Tibial artery (tissue), 4 donors: ENCODE measurements around the gene SORCS2.

Experiments used
- DNase-seq, 2 donors: peaks; one replicate each; pipeline ENCODE4 v3.0.0-alpha.2; 2019
- H3K27ac ChIP-seq, 2 donors: fragments of 200-600 bp; sonication (generic) in 1 of 2; 1 replicate in 1 of 2; 2 replicates in 1 of 2; pipeline ENCODE4 v1.5.1; 2018 to 2019; ENCODE audit warnings: mild to moderate bottlenecking in 1 of 2
- H3K27me3 ChIP-seq, 2 donors: fragments of 200-600 bp; sonication (generic) in 1 of 2; one replicate each; pipeline versions ENCODE4 v1.5.1 to v1.6.0; 2016 to 2019
- H3K36me3 ChIP-seq, 3 donors: fragments of 200-600 bp; sonication (generic) in 2 of 3; one replicate each; pipeline ENCODE4 v1.5.1; 2016 to 2019; ENCODE audit warnings: mild to moderate bottlenecking in 2 of 3
- H3K4me1 ChIP-seq, 4 donors: fragments of 200-600 bp; sonication (generic) in 2 of 4; 1 replicate in 3 of 4; 2 replicates in 1 of 4; pipeline ENCODE4 v1.5.1; 2016 to 2019
- H3K4me3 ChIP-seq, 2 donors: fragments of 200-600 bp; sonication (generic) in 1 of 2; 1 replicate in 1 of 2; 2 replicates in 1 of 2; pipeline ENCODE4 v1.5.1; 2018 to 2019; ENCODE audit warnings: mild to moderate bottlenecking in 2 of 2
- H3K9me3 ChIP-seq, 3 donors: fragments of 200-600 bp; sonication (generic) in 1 of 3; one replicate each; pipeline ENCODE4 v1.5.1; 2016 to 2019
- intact Hi-C: fragments of 100-400 bp; cut with DNase I; formaldehyde crosslinking; loops from one replicate; pipeline ENCODE4 v1.15.0; 2023; ENCODE audit warnings: low total_unique reads
- TF ChIP-seq, protein P1 (sequence below), 2 experiments: fragments of 200-600 bp in 1 of 2; fragments of 450-650 bp in 1 of 2; IDR thresholded peaks; one replicate each; pipeline ENCODE4 v1.5.1; 2017 to 2019; ENCODE audit warnings: antibody characterized with exemption in 2 of 2, mild to moderate bottlenecking in 1 of 2, moderate library complexity in 1 of 2

Gene SORCS2

GRCh38 chr4:7559316-7559715 lies 367.0 kb downstream of the SORCS2 start:
- H3K4me1 ChIP-seq = no peaks in the 10 kb centered on the region
- peaks cover 0 to 3% of the 10 kb centered on the region in 2 donors for H3K27me3 ChIP-seq
- intact Hi-C loops = no loop called here
- no peak overlapping the region for H3K27ac ChIP-seq
- no peak for DNase-seq
- no peaks in the 10 kb centered on the region for H3K36me3 ChIP-seq
- H3K9me3 ChIP-seq = peaks cover 0 to 6% (median 0%) of the 10 kb centered on the region in 3 donors
- no peak overlapping the region for H3K4me3 ChIP-seq
- TF ChIP-seq, protein P1, sequence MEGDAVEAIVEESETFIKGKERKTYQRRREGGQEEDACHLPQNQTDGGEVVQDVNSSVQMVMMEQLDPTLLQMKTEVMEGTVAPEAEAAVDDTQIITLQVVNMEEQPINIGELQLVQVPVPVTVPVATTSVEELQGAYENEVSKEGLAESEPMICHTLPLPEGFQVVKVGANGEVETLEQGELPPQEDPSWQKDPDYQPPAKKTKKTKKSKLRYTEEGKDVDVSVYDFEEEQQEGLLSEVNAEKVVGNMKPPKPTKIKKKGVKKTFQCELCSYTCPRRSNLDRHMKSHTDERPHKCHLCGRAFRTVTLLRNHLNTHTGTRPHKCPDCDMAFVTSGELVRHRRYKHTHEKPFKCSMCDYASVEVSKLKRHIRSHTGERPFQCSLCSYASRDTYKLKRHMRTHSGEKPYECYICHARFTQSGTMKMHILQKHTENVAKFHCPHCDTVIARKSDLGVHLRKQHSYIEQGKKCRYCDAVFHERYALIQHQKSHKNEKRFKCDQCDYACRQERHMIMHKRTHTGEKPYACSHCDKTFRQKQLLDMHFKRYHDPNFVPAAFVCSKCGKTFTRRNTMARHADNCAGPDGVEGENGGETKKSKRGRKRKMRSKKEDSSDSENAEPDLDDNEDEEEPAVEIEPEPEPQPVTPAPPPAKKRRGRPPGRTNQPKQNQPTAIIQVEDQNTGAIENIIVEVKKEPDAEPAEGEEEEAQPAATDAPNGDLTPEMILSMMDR (IDR thresholded peaks at IDR 0.05) = no peak

DNA sequence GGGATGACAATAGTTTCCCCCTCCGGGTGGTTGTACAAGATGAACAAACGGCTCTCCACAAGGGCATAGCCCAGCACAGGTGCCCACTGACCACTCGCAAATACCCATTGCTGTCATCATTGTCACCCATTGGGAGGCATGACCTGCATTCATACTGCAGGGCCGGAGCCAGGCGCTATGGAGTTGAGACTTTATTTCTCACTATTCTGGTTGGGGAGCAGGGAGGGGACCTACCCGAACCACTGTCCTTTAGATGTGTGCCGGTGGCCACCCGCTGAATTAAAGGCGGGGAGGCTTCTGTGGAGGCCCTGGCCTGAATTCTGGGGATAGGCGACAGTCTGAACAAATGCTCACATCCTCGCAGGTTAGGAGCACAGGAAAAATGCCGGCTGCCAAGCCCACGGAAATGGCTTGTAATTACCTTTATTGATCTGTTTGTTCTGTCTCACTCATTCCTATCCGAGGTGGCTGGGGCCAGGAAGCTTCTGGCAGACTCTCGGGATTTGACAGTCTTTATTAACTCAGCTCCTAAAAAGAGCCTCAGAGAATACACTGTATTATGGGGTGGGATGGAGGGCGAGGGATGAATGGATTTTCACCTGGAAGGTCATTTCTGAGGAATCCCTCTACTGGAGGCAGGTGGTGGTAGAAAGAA lies 367.5 kb downstream of the SORCS2 start:
- H3K4me1 ChIP-seq = no peaks in the 10 kb centered on the region
- peaks cover 0 to under 1% (median 0%) of the 10 kb centered on the region in 3 donors for H3K9me3 ChIP-seq
- no peak overlapping the region for H3K4me3 ChIP-seq
- DNase-seq = no peak
- no peak overlapping the region for H3K27ac ChIP-seq
- intact Hi-C loops = no loop called here
- TF ChIP-seq, protein P1 (IDR thresholded peaks at IDR 0.05) = no peak
- peaks cover 0 to 3% of the 10 kb centered on the region in 2 donors for H3K27me3 ChIP-seq
- H3K36me3 ChIP-seq = no peaks in the 10 kb centered on the region

DNA sequence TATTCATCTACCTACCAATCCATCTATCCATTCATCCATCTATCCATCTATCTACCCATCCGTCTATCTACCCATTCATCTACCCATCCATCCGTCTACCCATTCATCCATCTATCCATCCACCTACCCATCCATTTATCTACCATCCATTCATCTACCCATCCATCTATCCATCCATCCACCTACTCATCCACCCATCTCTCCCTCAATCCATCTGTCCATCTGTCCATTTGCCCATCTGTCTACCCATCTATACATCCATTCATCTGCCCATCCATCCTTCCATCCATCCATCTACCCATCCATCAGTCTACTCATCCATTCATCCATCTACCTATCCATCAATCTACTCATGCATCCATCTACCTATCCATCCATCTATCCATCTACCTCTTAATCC lies 369.2 kb downstream of the SORCS2 start:
- H3K4me3 ChIP-seq = no peak overlapping the region
- no peaks in the 10 kb centered on the region for H3K4me1 ChIP-seq
- no peaks in the 10 kb centered on the region for H3K36me3 ChIP-seq
- no peak overlapping the region for H3K27ac ChIP-seq
- no peak for DNase-seq
- intact Hi-C loops = no loop called here
- TF ChIP-seq, protein P1 (IDR thresholded peaks at IDR 0.05) = no peak
- no peaks in the 10 kb centered on the region for H3K9me3 ChIP-seq
- H3K27me3 ChIP-seq = no peaks in the 10 kb centered on the region

- Histone ChIP-seq H3K27me3 (no peaks in the 10 kb centered on the region), H3K27ac (no peak overlapping the region), H3K4me3 (no peak overlapping the region), H3K4me1 (no peaks in the 10 kb centered on the region), H3K9me3 (no peaks in the 10 kb centered on the region), H3K36me3 (no peaks in the 10 kb centered on the region)
- no peak for DNase-seq
- TF ChIP-seq, protein P1 (IDR thresholded peaks at IDR 0.05) = no peak
- intact Hi-C loops = no loop called here
These were observed 371.9 kb downstream of the SORCS2 start for GRCh38 chr4:7564242-7564641.

DNA sequence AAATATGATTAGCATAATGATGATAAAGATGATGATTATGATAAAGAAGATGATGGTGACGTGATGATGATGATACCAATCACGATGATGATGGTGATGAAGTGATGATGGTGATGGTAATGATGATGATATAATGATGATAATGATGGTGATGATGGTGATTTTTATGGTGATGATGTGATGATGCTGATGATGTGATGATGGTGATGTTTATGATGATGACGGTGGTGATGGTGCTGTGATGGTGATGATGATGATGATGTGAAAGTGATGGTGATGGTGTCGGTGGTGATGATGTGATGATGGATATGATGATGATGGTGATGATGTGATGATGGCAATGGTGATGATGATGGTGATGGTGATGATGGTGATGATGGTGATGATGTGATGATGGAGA lies 373.1 kb downstream of the SORCS2 start:
- Histone ChIP-seq H3K36me3 (no peaks in the 10 kb centered on the region), H3K4me1 (no peaks in the 10 kb centered on the region), H3K4me3 (no peak overlapping the region), H3K27ac (no peak overlapping the region), H3K9me3 (no peaks in the 10 kb centered on the region), H3K27me3 (peaks cover 0 to 4% of the 10 kb centered on the region in 2 donors)
- TF ChIP-seq, protein P1 (IDR thresholded peaks at IDR 0.05) = no peak
- intact Hi-C loops = no loop called here
- DNase-seq = no peak
